HCT116 (cell line): ENCODE results near the gene KCNMB1. TPM values are rescaled to one million over a fixed set of nuclear protein-coding genes. Genes with fewer than 3 reads are reported as not detected.

ENCODE experiments used
- ATAC-seq: fragments of 200-7000 bp; cut with Tn5 transposase; 2 replicates; pipeline ENCODE4 v1.9.1; 2020; ENCODE audit warnings: mild to moderate bottlenecking, moderate library complexity
- BruUV-seq: library from RNA; stranded (reverse); fragments of 400-500 nt; replicated peaks from 2 replicates; lab custom pipeline; 2021; lab: Mats Ljungman, UMichigan
- CTCF ChIA-PET: fragments of 300-600 bp; sonication (Branson Sonifier 250); formaldehyde crosslinking; loops from one replicate; lab custom pipeline; 2021; ENCODE audit warnings: antibody characterized with exemption; lab: Charles Lee
- POLR2A ChIA-PET: fragments of 300-600, 350-600 bp; sonication (Branson Sonifier 250); formaldehyde crosslinking; loops from one replicate; lab custom pipeline; 2021; ENCODE audit warnings: antibody characterized with exemption; lab: Charles Lee
- RAD21 ChIA-PET, 2 experiments: fragments of 300-600 bp; sonication (Branson Sonifier 250); formaldehyde crosslinking; loops; one replicate each; lab custom pipeline; 2023; ENCODE audit warnings: low total read pairs in 2 of 2; ENCODE audit not compliant: uncharacterized antibody in 2 of 2, unreplicated experiment in 2 of 2, low non-redundant PET in 1 of 2; lab: Charles Lee
- DNase-seq: peaks from one replicate; pipeline ENCODE4 v3.0.0-alpha.2; 2010; ENCODE audit warnings: low read depth, low spot score
- H2AFZ ChIP-seq: fragments of 200-600 bp; shearing (Covaris generic), sonication (generic); 2 replicates; pipeline ENCODE4 v1.6.1; 2017; ENCODE audit warnings: low read depth, mixed run types, mixed read lengths, antibody characterized with exemption, low read length; ENCODE audit not compliant: poor library complexity, severe bottlenecking
- H3K27ac ChIP-seq: 2 replicates; pipeline ENCODE4 v1.5.1; 2012; ENCODE audit warnings: low read depth, low read length
- H3K27me3 ChIP-seq: fragments of 200-600 bp; sonication (generic); 2 replicates; pipeline ENCODE4 v1.6.1; 2016; ENCODE audit warnings: mixed run types, low read length, mixed read lengths; ENCODE audit not compliant: insufficient read depth
- H3K36me3 ChIP-seq, 2 experiments: fragments of 200-500 bp in 1 of 2; fragments of 200-600 bp in 1 of 2; sonication (Bioruptor generic) in 1 of 2; sonication (generic) in 1 of 2; 2 replicates each; pipeline versions ENCODE4 v1.5.1 to v1.6.1; 2014 to 2016; ENCODE audit warnings: low read length in 2 of 2, inconsistent platforms in 1 of 2, mixed read lengths in 1 of 2, mixed run types in 1 of 2; ENCODE audit not compliant: insufficient read depth in 2 of 2, control insufficient read depth in 1 of 2
- H3K4me1 ChIP-seq, 2 experiments: fragments of 200-600 bp in 1 of 2; sonication (generic) in 1 of 2; 2 replicates each; pipeline versions ENCODE4 v1.5.1 to v1.6.1; 2012 to 2017; ENCODE audit warnings: low read length in 2 of 2, inconsistent platforms in 1 of 2, mild to moderate bottlenecking in 1 of 2, mixed read lengths in 1 of 2, mixed run types in 1 of 2, moderate library complexity in 1 of 2; ENCODE audit not compliant: insufficient read depth in 2 of 2, control insufficient read depth in 1 of 2
- H3K4me2 ChIP-seq: fragments of 200-600 bp; sonication (generic); 2 replicates; pipeline ENCODE4 v1.6.1; 2017; ENCODE audit warnings: mixed run types, low read length, mixed read lengths
- H3K4me3 ChIP-seq, 2 experiments: fragments of 200-600 bp in 1 of 2; sonication (generic) in 1 of 2; replicated peaks in 1 of 2; 2 replicates each; pipeline ENCODE4 v1.5.1; 2011 to 2016; ENCODE audit warnings: low read length in 2 of 2, control low read depth in 1 of 2, low read depth in 1 of 2, mild to moderate bottlenecking in 1 of 2, mixed read lengths in 1 of 2, mixed run types in 1 of 2
- H3K79me2 ChIP-seq: fragments of 200-600 bp; sonication (generic); 2 replicates; pipeline ENCODE4 v1.6.1; 2017; ENCODE audit warnings: mild to moderate bottlenecking, mixed run types, low read length, moderate library complexity, mixed read lengths; ENCODE audit not compliant: insufficient read depth
- H3K9ac ChIP-seq: fragments of 200-600 bp; sonication (generic); 2 replicates; pipeline ENCODE4 v1.6.1; 2016; ENCODE audit warnings: low read length, mixed read lengths
- H3K9me2 ChIP-seq: fragments of 200-600 bp; sonication (generic), shearing (Covaris generic); 2 replicates; pipeline ENCODE4 v1.6.1; 2017; ENCODE audit warnings: mixed run types, mild to moderate bottlenecking, moderate library complexity; ENCODE audit not compliant: insufficient read depth
- H3K9me3 ChIP-seq, 2 experiments: fragments of 200-500 bp in 1 of 2; fragments of 200-600 bp in 1 of 2; sonication (Bioruptor generic) in 1 of 2; sonication (generic) in 1 of 2; 2 replicates each; pipeline ENCODE4 v1.6.1; 2014 to 2017; ENCODE audit warnings: low read length in 2 of 2, mixed read lengths in 2 of 2, inconsistent platforms in 1 of 2, low read depth in 1 of 2, mild to moderate bottlenecking in 1 of 2, mixed run types in 1 of 2, moderate library complexity in 1 of 2; ENCODE audit not compliant: control insufficient read depth in 1 of 2, insufficient read depth in 1 of 2
- H4K20me1 ChIP-seq: fragments of 200-600 bp; sonication (generic), shearing (Covaris generic); 2 replicates; pipeline ENCODE4 v1.6.1; 2017; ENCODE audit warnings: mixed run types, mild to moderate bottlenecking, moderate library complexity; ENCODE audit not compliant: insufficient read depth
- CBX3 ChIP-seq: IDR thresholded peaks from 2 replicates; pipeline ENCODE4 v1.6.1; 2012; ENCODE audit warnings: low read depth
- CEBPB ChIP-seq: IDR thresholded peaks from 2 replicates; pipeline ENCODE4 v1.6.1; 2012; ENCODE audit warnings: low read depth
- EGR1 ChIP-seq: IDR thresholded peaks from 2 replicates; pipeline ENCODE4 v1.6.1; 2012; ENCODE audit warnings: low read depth
- ELF1 ChIP-seq: IDR thresholded peaks from 2 replicates; pipeline ENCODE4 v1.6.1; 2012; ENCODE audit warnings: low read depth, borderline replicate concordance
- EZH2 ChIP-seq: fragments of 200-600 bp; sonication (generic); IDR thresholded peaks from 2 replicates; pipeline ENCODE4 v1.6.1; 2017; ENCODE audit warnings: antibody characterized with exemption, mixed run types
- FOSL1 ChIP-seq: IDR thresholded peaks from 2 replicates; pipeline ENCODE4 v1.6.1; 2012; ENCODE audit warnings: low read depth
- JUND ChIP-seq: IDR thresholded peaks from 2 replicates; pipeline ENCODE4 v1.6.1; 2012
- POLR2AphosphoS5 ChIP-seq: IDR thresholded peaks from 2 replicates; pipeline ENCODE4 v1.6.1; 2011; ENCODE audit warnings: mild to moderate bottlenecking, low read depth, low read length, moderate library complexity
- SP1 ChIP-seq: IDR thresholded peaks from 2 replicates; pipeline ENCODE4 v1.6.1; 2012; ENCODE audit warnings: low read depth
- SRF ChIP-seq: IDR thresholded peaks from 2 replicates; pipeline ENCODE4 v1.6.1; 2012; ENCODE audit warnings: low read depth
- TCF7L2 ChIP-seq: IDR thresholded peaks from 2 replicates; pipeline ENCODE4 v1.7.0; 2011; ENCODE audit warnings: borderline replicate concordance, inconsistent platforms; ENCODE audit not compliant: insufficient read depth, insufficient read length; ENCODE audit errors: extremely low read depth
- YY1 ChIP-seq: IDR thresholded peaks from 2 replicates; pipeline ENCODE4 v1.6.1; 2011; ENCODE audit warnings: low read length, low read depth, moderate library complexity, mild to moderate bottlenecking; ENCODE audit not compliant: insufficient replicate concordance; ENCODE audit errors: extremely low read depth
- ZFX ChIP-seq: fragments of 450-650 bp; IDR thresholded peaks from 2 replicates; pipeline ENCODE4 v1.6.1; 2017
- ZNF274 ChIP-seq: fragments of 200-500 bp; sonication (Bioruptor generic); IDR thresholded peaks from 2 replicates; pipeline ENCODE4 v1.6.1; 2014; ENCODE audit warnings: mild to moderate bottlenecking, low read depth, low read length, inconsistent platforms
- intact Hi-C: fragments of 100-400 bp; cut with micrococcal nuclease; formaldehyde crosslinking; loops from 2 replicates; pipeline ENCODE4 v1.10.0; 2022
- total RNA-seq: library from RNA; stranded (reverse); gene quantifications from one replicate; pipeline ENCODE4 v1.2.1, GENCODE V29; 2021; ENCODE audit not compliant: unreplicated experiment
- TF ChIP-seq, protein P1 (sequence below): IDR thresholded peaks from 2 replicates; pipeline ENCODE4 v1.6.1; 2012; ENCODE audit warnings: low read depth
- TF ChIP-seq, protein P2 (sequence below): IDR thresholded peaks from 2 replicates; pipeline ENCODE4 v1.6.1; 2011; ENCODE audit warnings: mild to moderate bottlenecking, low read length, moderate library complexity; ENCODE audit not compliant: insufficient replicate concordance; ENCODE audit errors: extremely low read depth

The KCNMB1 gene
- total RNA-seq, 1 experiment from 2014 or later, result not detected

DNA sequence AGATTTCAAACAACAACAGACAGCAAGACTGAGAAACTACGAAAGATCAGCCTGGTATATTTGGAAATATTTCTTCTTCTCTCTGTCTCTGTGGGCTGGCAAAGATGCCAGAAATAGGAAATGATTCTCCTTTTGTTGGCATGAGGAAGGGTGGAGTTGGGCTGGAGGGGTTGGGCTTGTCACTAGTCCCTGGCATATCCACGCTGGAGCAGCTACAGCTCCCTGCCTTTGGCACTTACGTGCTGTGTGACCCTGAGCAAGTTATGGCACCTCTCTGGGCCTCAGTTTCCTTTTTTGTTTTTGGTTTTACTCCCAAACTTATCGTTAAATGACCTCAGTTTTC, 354 bp upstream of the KCNMB1 start:
- ChIA-PET RAD21 (no interaction called here), CTCF (no interaction called here), POLR2A (no interaction called here)
- Histone ChIP-seq H3K27ac (no peak overlapping the region), H4K20me1 (no peaks in the 10 kb centered on the region), H3K36me3 (no peaks in the 10 kb centered on the region), H3K4me1 (no peaks in the 10 kb centered on the region), H3K79me2 (no peaks in the 10 kb centered on the region), H3K4me3 (no peak overlapping the region), H3K9me3 (no peaks in the 10 kb centered on the region), H3K9ac (no peak overlapping the region), H3K27me3 (peaks cover 69% of the 10 kb centered on the region), H2AFZ (no peak overlapping the region), H3K4me2 (no peak overlapping the region), H3K9me2 (no peaks in the 10 kb centered on the region)
- TF ChIP-seq EGR1 (no peak), ZFX (no peak), SRF (no peak), JUND (no peak)
- TF ChIP-seq, protein P1, sequence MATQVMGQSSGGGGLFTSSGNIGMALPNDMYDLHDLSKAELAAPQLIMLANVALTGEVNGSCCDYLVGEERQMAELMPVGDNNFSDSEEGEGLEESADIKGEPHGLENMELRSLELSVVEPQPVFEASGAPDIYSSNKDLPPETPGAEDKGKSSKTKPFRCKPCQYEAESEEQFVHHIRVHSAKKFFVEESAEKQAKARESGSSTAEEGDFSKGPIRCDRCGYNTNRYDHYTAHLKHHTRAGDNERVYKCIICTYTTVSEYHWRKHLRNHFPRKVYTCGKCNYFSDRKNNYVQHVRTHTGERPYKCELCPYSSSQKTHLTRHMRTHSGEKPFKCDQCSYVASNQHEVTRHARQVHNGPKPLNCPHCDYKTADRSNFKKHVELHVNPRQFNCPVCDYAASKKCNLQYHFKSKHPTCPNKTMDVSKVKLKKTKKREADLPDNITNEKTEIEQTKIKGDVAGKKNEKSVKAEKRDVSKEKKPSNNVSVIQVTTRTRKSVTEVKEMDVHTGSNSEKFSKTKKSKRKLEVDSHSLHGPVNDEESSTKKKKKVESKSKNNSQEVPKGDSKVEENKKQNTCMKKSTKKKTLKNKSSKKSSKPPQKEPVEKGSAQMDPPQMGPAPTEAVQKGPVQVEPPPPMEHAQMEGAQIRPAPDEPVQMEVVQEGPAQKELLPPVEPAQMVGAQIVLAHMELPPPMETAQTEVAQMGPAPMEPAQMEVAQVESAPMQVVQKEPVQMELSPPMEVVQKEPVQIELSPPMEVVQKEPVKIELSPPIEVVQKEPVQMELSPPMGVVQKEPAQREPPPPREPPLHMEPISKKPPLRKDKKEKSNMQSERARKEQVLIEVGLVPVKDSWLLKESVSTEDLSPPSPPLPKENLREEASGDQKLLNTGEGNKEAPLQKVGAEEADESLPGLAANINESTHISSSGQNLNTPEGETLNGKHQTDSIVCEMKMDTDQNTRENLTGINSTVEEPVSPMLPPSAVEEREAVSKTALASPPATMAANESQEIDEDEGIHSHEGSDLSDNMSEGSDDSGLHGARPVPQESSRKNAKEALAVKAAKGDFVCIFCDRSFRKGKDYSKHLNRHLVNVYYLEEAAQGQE, result no peak
- BruUV-seq, result no TSS peak
- DNase-seq, result no peak
- no peak for ATAC-seq
- intact Hi-C loops, result no loop called here

DNA sequence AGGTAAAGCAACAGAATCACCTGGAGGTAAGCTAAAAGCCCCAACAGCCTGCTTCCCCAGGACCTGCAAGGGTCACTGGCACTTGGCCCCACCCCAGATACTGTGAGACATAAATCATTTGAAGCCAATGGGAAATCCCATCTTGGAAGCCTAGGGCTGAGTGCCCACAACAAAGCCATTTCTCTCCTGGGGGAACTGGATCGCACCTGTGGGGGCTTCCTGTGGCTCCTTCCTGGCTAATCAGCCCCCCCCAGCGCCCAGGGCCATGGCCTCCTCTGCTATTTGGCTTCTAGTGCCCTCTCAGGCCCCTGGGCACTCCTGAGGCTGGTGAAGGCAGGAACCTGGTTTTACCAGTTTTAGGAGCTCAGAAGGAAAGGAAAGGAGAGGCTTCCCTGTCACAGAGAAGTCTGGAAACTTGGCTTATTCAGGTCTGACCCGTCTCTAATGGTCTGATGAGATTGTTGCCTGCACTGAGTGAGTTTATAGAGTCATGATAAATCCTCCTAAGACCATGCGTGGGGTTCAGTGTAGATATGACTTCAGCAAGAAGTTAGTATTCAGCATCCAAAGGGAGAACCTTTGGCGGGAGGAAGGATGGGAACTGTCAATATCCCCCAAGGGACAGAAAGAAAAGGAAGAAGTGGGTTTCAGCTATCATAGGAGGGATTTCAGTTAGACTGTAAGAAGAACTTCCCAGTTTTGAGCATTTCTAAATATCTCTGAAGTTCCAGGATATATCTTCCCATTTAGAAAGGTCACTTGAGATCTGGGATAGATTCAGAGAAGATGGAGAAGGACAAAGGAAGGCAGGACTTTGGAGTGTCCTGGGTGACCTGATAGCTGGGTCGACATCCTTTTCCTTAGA, 1.2 kb downstream of the KCNMB1 start:
- intact Hi-C loops, result no loop called here
- no peak for DNase-seq
- Histone ChIP-seq H3K27ac (no peak overlapping the region), H3K36me3 (no peaks in the 10 kb centered on the region), H3K9ac (no peak overlapping the region), H4K20me1 (no peaks in the 10 kb centered on the region), H3K79me2 (no peaks in the 10 kb centered on the region), H3K4me1 (no peaks in the 10 kb centered on the region), H3K9me2 (no peaks in the 10 kb centered on the region), H3K9me3 (no peaks in the 10 kb centered on the region), H3K4me3 (no peak overlapping the region), H3K27me3 (peaks cover 70% of the 10 kb centered on the region), H2AFZ (no peak overlapping the region), H3K4me2 (no peak overlapping the region)
- ChIA-PET RAD21 (no interaction called here), POLR2A (no interaction called here), CTCF (no interaction called here)
- no TSS peak for BruUV-seq
- ATAC-seq, result no peak
- TF ChIP-seq EZH2, result no peak
- no peak for TF ChIP-seq CBX3
- TF ChIP-seq ZFX, result no peak
- no peak for TF ChIP-seq FOSL1
- TF ChIP-seq, protein P2, sequence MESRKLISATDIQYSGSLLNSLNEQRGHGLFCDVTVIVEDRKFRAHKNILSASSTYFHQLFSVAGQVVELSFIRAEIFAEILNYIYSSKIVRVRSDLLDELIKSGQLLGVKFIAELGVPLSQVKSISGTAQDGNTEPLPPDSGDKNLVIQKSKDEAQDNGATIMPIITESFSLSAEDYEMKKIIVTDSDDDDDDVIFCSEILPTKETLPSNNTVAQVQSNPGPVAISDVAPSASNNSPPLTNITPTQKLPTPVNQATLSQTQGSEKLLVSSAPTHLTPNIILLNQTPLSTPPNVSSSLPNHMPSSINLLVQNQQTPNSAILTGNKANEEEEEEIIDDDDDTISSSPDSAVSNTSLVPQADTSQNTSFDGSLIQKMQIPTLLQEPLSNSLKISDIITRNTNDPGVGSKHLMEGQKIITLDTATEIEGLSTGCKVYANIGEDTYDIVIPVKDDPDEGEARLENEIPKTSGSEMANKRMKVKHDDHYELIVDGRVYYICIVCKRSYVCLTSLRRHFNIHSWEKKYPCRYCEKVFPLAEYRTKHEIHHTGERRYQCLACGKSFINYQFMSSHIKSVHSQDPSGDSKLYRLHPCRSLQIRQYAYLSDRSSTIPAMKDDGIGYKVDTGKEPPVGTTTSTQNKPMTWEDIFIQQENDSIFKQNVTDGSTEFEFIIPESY, result no peak
- no peak for TF ChIP-seq YY1
- TF ChIP-seq CEBPB, result no peak
- no peak for TF ChIP-seq TCF7L2
- no peak for TF ChIP-seq SP1
- no peak for TF ChIP-seq ZNF274
- TF ChIP-seq ELF1, result no peak
- no peak for TF ChIP-seq SRF
- no peak for TF ChIP-seq POLR2AphosphoS5
